OCI-LY1 (cell line): ENCODE results near the gene OXCT1.
A peak's percentile ranks its signal among the peaks of the same experiment; 100 is the strongest.

Experiments used
- H2AFZ ChIP-seq: fragments of 200-600 bp; sonication (generic), shearing (Covaris generic); 2 replicates; pipeline ENCODE4 v1.6.0; 2014; ENCODE audit warnings: antibody characterized with exemption, mild to moderate bottlenecking, low read length
- H3F3A ChIP-seq: fragments of 200-600 bp; sonication (generic), shearing (Covaris generic); 2 replicates; pipeline ENCODE4 v1.6.0; 2014; ENCODE audit warnings: mild to moderate bottlenecking, antibody characterized with exemption, low read length, moderate library complexity; ENCODE audit not compliant: insufficient read depth
- H3K27ac ChIP-seq: fragments of 200-600 bp; sonication (generic); 2 replicates; pipeline ENCODE4 v1.5.1; 2014; ENCODE audit warnings: low read length, mixed run types, mild to moderate bottlenecking, low read depth; ENCODE audit not compliant: poor library complexity, severe bottlenecking
- H3K27me3 ChIP-seq: fragments of 200-600 bp; sonication (generic); 2 replicates; pipeline ENCODE4 v1.6.0; 2014; ENCODE audit warnings: antibody characterized with exemption, mild to moderate bottlenecking, low read length, moderate library complexity; ENCODE audit not compliant: insufficient read depth
- H3K36me3 ChIP-seq: fragments of 200-600 bp; sonication (generic); 2 replicates; pipeline ENCODE4 v1.6.1; 2014; ENCODE audit warnings: mild to moderate bottlenecking, antibody characterized with exemption, low read length, moderate library complexity, mixed read lengths; ENCODE audit not compliant: insufficient read depth
- H3K4me1 ChIP-seq: fragments of 200-600 bp; sonication (generic); 2 replicates; pipeline ENCODE4 v1.5.1; 2014; ENCODE audit warnings: mild to moderate bottlenecking, low read length, moderate library complexity; ENCODE audit not compliant: insufficient read depth, severe bottlenecking
- H3K4me2 ChIP-seq: fragments of 200-600 bp; sonication (generic), shearing (Covaris generic); 2 replicates; pipeline ENCODE4 v1.6.1; 2014; ENCODE audit warnings: low read length
- H3K4me3 ChIP-seq: fragments of 200-600 bp; sonication (generic); 2 replicates; pipeline ENCODE4 v1.5.1; 2014; ENCODE audit warnings: low read length, low read depth, mild to moderate bottlenecking, mixed read lengths; ENCODE audit not compliant: poor library complexity, severe bottlenecking
- H3K79me2 ChIP-seq: fragments of 200-600 bp; shearing (Covaris generic); 2 replicates; pipeline ENCODE4 v1.6.1; 2016; ENCODE audit warnings: mixed run types, low read length, mixed read lengths; ENCODE audit not compliant: insufficient read depth
- H3K9ac ChIP-seq: fragments of 200-600 bp; sonication (generic), shearing (Covaris generic); 2 replicates; pipeline ENCODE4 v1.6.1; 2014; ENCODE audit warnings: mild to moderate bottlenecking, low read length, mixed read lengths
- H3K9me2 ChIP-seq: fragments of 200-600 bp; sonication (generic), shearing (Covaris generic); 2 replicates; pipeline ENCODE4 v1.6.1; 2014; ENCODE audit warnings: low read depth, mild to moderate bottlenecking, low read length, mixed read lengths
- H3K9me3 ChIP-seq: fragments of 200-600 bp; shearing (Covaris generic); 2 replicates; pipeline ENCODE4 v1.6.1; 2014; ENCODE audit warnings: low read length, mixed read lengths
- H4K20me1 ChIP-seq: fragments of 200-600 bp; sonication (generic), shearing (Covaris generic); 2 replicates; pipeline ENCODE4 v1.6.0; 2016; ENCODE audit warnings: mild to moderate bottlenecking, low read length; ENCODE audit not compliant: insufficient read depth
- CTCF ChIP-seq: fragments of 200-600 bp; sonication (generic), shearing (Covaris generic); IDR thresholded peaks from 2 replicates; pipeline ENCODE4 v1.5.1; 2017; ENCODE audit warnings: mild to moderate bottlenecking, antibody characterized with exemption, low read length, moderate library complexity, mixed read lengths
- EZH2 ChIP-seq: fragments of 200-600 bp; sonication (generic), shearing (Covaris generic); IDR thresholded peaks from 2 replicates; pipeline ENCODE4 v1.8.0; 2017; ENCODE audit warnings: borderline replicate concordance, mixed run types, mild to moderate bottlenecking, antibody characterized with exemption, low read length, moderate library complexity, mixed read lengths

The OXCT1 gene

DNA sequence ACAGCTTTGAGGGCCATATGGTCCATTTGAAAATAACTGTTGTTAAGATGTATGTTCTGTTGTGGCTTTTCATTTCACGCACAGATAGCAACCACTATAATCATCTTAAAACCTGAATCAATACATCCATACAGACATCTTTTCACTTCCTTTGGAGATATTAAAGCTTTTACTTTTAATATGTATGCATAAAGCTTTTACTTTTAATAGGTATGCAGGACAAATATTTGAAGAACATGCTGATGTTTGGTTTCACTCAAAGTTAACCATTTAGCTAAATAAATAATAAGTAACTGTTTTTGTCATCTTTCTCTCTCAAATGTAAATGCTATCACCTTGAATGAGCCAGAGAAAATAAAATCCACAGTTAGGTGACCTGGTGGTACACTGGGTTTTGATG, 108.6 kb downstream of the OXCT1 start:
- Histone ChIP-seq H3K9me3 (no peaks in the 10 kb centered on the region), H3K27ac (no peak overlapping the region), H3K36me3 (peaks cover 49% of the 10 kb centered on the region), H3K79me2 (no peaks in the 10 kb centered on the region), H3K27me3 (no peaks in the 10 kb centered on the region), H3F3A (no peaks in the 10 kb centered on the region), H3K9me2 (no peaks in the 10 kb centered on the region), H2AFZ (no peak overlapping the region), H3K4me1 (no peaks in the 10 kb centered on the region), H3K4me2 (no peak overlapping the region), H4K20me1 (no peaks in the 10 kb centered on the region), H3K4me3 (no peak overlapping the region), H3K9ac (no peak overlapping the region)
- TF ChIP-seq EZH2 (no peak), CTCF (no peak)

GRCh38 chr5:41755705-41756104, 114.5 kb downstream of the OXCT1 start:
- no peaks in the 10 kb centered on the region for H3K9me2 ChIP-seq
- no peak overlapping the region for H2AFZ ChIP-seq
- H3K4me1 ChIP-seq = no peaks in the 10 kb centered on the region
- H3K79me2 ChIP-seq = no peaks in the 10 kb centered on the region
- no peaks in the 10 kb centered on the region for H3F3A ChIP-seq
- no peak overlapping the region for H3K4me2 ChIP-seq
- no peak overlapping the region for H3K4me3 ChIP-seq
- TF ChIP-seq EZH2 (no peak), CTCF (no peak)
- H3K9me3 ChIP-seq = no peaks in the 10 kb centered on the region
- no peak overlapping the region for H3K9ac ChIP-seq
- H3K27ac ChIP-seq = no peak overlapping the region
- H3K36me3 ChIP-seq = peaks cover 43% of the 10 kb centered on the region
- no peaks in the 10 kb centered on the region for H4K20me1 ChIP-seq
- no peaks in the 10 kb centered on the region for H3K27me3 ChIP-seq

DNA sequence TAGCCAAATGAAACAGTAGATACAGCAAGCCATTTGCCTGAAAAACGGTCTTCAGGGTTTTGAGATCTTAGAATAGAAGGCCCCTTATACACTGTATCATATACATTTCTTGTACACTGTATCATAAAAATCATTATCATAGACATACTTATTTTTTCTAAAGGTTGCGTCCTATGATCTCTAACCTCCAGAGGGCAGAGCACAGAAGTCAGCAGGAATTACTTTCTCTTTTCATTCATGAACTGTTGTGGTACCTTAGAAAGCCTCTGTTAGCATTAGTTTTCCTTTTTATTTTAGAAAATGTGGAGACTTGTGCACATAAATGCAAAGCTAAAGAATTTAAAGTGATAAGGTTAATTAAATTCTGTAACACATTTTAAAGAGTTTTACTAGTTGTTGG, 115.4 kb downstream of the OXCT1 start:
- no peak overlapping the region for H3K9ac ChIP-seq
- no peaks in the 10 kb centered on the region for H3K4me1 ChIP-seq
- no peak overlapping the region for H3K4me2 ChIP-seq
- H3K9me2 ChIP-seq = no peaks in the 10 kb centered on the region
- no peak overlapping the region for H3K4me3 ChIP-seq
- no peaks in the 10 kb centered on the region for H3F3A ChIP-seq
- peaks cover 36% of the 10 kb centered on the region for H3K36me3 ChIP-seq
- no peaks in the 10 kb centered on the region for H3K79me2 ChIP-seq
- H3K27ac ChIP-seq = no peak overlapping the region
- TF ChIP-seq CTCF = peak; percentile 23; the same call in 1 of the 2 replicates
- TF ChIP-seq EZH2 = no peak
- H3K9me3 ChIP-seq = no peaks in the 10 kb centered on the region
- no peaks in the 10 kb centered on the region for H4K20me1 ChIP-seq
- no peaks in the 10 kb centered on the region for H3K27me3 ChIP-seq
- H2AFZ ChIP-seq = no peak overlapping the region
